ENCODE measurements around the gene ZNF385D. TPM values are rescaled to one million over a fixed set of nuclear protein-coding genes. Genes with fewer than 3 reads are reported as not detected.

ZNF385D gene
- total RNA-seq, 1 experiment from 2014 or later = 5.9 TPM

GRCh38 chr3:21585216-21585740 lies 165.7 kb downstream of the ZNF385D start:
- Histone ChIP-seq H3K9me3 (ENCODE audit: low read length) (no peaks in the 10 kb centered on the region), H3K4me1 (ENCODE audit: insufficient read depth, low read length) (no peaks in the 10 kb centered on the region), H3K9ac (ENCODE audit: low read length) (no peak overlapping the region), H3K27ac (ENCODE audit: low read length) (no peak overlapping the region), H3F3A (ENCODE audit: low read length, unreplicated experiment) (no peaks in the 10 kb centered on the region), H2AFZ (ENCODE audit: low read length) (no peak overlapping the region), H3K36me3 (ENCODE audit: low read depth, low read length) (no peaks in the 10 kb centered on the region), H4K20me1 (ENCODE audit: low read length) (no peaks in the 10 kb centered on the region), H3K4me3 (ENCODE audit: low read length) (no peak overlapping the region), H3K9me2 (replicated peaks; ENCODE audit: low read length) (no peaks in the 10 kb centered on the region), H3K27me3 (ENCODE audit: low read length) (no peaks in the 10 kb centered on the region), H3K4me2 (ENCODE audit: low read length) (no peak overlapping the region), H3K79me2 (ENCODE audit: low read length) (no peaks in the 10 kb centered on the region)
- TF ChIP-seq EZH2 (IDR thresholded peaks at IDR 0.05; ENCODE audit: low read length, unreplicated experiment) = no peak
- no peak for TF ChIP-seq EZH2phosphoT487 (IDR thresholded peaks at IDR 0.05; ENCODE audit: borderline replicate concordance, low read length)
- no peak for TF ChIP-seq CTCF (conservative IDR thresholded peaks at IDR 0.05; ENCODE audit: low read depth, low read length)
- DNase-seq (no peak), ATAC-seq (no peak)
- ChIA-PET POLR2A (ENCODE audit: unreplicated experiment) (no interaction called here), CTCF (no interaction called here)
- intact Hi-C loops (cut with micrococcal nuclease) = no loop called here
- BruUV-seq (replicated peaks) = no TSS peak

GRCh38 chr3:21573291-21573690 lies 177.7 kb downstream of the ZNF385D start:
- POLR2A ChIA-PET (ENCODE audit: unreplicated experiment) = no interaction called here
- no peak overlapping the region for H3K27ac ChIP-seq (ENCODE audit: low read length)

More at GRCh38 chr3:21573291-21573690, 177.7 kb downstream of the ZNF385D start:
- intact Hi-C loops (cut with micrococcal nuclease) = loop anchor here (5.0 to 10.0 kb wide), 2 partner anchors 134 to 322 kb away; no protein-coding TSS in a partner anchor
- H4K20me1 ChIP-seq (ENCODE audit: low read length) = no peaks in the 10 kb centered on the region
- H3F3A ChIP-seq (ENCODE audit: low read length, unreplicated experiment) = no peaks in the 10 kb centered on the region
- H3K36me3 ChIP-seq (ENCODE audit: low read depth, low read length) = no peaks in the 10 kb centered on the region
- CTCF ChIA-PET = no interaction called here
- BruUV-seq (replicated peaks) = no TSS peak
- no peak overlapping the region for H3K4me2 ChIP-seq (ENCODE audit: low read length)
- peaks cover 15% of the 10 kb centered on the region; the same call in 1 of the 2 replicates for H3K4me1 ChIP-seq (ENCODE audit: insufficient read depth, low read length)
- H2AFZ ChIP-seq (ENCODE audit: low read length) = no peak overlapping the region
- 0 out of 2 replicates have a peak, but pooled peaks cover 2% of the 10 kb centered on the region for H3K9me2 ChIP-seq (replicated peaks; ENCODE audit: low read length)
- H3K27me3 ChIP-seq (ENCODE audit: low read length) = no peaks in the 10 kb centered on the region
- TF ChIP-seq EZH2 (IDR thresholded peaks at IDR 0.05; ENCODE audit: low read length, unreplicated experiment) = no peak
- TF ChIP-seq CTCF (conservative IDR thresholded peaks at IDR 0.05; ENCODE audit: low read depth, low read length) = no peak
- no peak for TF ChIP-seq EZH2phosphoT487 (IDR thresholded peaks at IDR 0.05; ENCODE audit: borderline replicate concordance, low read length)
- no peak overlapping the region for H3K9ac ChIP-seq (ENCODE audit: low read length)
- no peaks in the 10 kb centered on the region for H3K9me3 ChIP-seq (ENCODE audit: low read length)
- H3K79me2 ChIP-seq (ENCODE audit: low read length) = no peaks in the 10 kb centered on the region
- ATAC-seq (no peak), DNase-seq (peak; percentile 18)
- no peak overlapping the region for H3K4me3 ChIP-seq (ENCODE audit: low read length)

All from PC-3 (cell line).